NCI-H1048 (cell line): ENCODE measurements around the gene TCEAL6.
"Not testable (repeated sequence)": the region's sequence is repeated elsewhere in the genome, so short reads cannot be mapped to it uniquely, and the experiment has no call there.

Experiments
- DNase-seq: peaks from one replicate; lab custom pipeline; 2025; lab: John Stamatoyannopoulos, UW

TCEAL6 gene

GRCh38 chrX:102142274-102142673, at the start of gene TCEAL6:
TCEAL6 (minus strand) TSS chrX:102142481.
- DNase-seq, result not testable (repeated sequence)

- DNase-seq, result no peak
These were observed 43.9 kb upstream of the TCEAL6 start for GRCh38 chrX:102185967-102186720.

DNA sequence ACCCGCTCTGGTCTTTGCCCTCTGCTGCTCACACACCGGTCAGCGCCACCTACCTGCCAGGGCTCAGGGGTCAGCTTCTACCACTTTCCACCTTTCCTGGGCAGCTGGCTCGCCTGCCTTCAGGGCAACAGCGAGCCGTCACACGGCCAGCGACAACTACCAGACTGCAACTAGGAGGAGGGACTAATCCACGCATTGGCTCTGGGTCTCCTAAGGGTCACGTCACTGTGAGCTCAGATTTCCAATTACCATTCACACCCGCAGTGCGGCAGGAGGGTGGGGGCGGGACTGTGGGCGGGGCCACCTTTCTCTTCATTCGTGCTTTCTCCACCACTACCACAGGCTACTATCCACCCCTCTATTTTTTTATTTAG, 13.5 kb upstream of the TCEAL6 start, which contains the start of gene BEX5:
BEX5 (minus strand) TSS at position 172 of the 374 bp plus-strand sequence. CDS start 1,712 bp downstream, outside the sequence.
- DNase-seq, result peak; percentile 45

DNA sequence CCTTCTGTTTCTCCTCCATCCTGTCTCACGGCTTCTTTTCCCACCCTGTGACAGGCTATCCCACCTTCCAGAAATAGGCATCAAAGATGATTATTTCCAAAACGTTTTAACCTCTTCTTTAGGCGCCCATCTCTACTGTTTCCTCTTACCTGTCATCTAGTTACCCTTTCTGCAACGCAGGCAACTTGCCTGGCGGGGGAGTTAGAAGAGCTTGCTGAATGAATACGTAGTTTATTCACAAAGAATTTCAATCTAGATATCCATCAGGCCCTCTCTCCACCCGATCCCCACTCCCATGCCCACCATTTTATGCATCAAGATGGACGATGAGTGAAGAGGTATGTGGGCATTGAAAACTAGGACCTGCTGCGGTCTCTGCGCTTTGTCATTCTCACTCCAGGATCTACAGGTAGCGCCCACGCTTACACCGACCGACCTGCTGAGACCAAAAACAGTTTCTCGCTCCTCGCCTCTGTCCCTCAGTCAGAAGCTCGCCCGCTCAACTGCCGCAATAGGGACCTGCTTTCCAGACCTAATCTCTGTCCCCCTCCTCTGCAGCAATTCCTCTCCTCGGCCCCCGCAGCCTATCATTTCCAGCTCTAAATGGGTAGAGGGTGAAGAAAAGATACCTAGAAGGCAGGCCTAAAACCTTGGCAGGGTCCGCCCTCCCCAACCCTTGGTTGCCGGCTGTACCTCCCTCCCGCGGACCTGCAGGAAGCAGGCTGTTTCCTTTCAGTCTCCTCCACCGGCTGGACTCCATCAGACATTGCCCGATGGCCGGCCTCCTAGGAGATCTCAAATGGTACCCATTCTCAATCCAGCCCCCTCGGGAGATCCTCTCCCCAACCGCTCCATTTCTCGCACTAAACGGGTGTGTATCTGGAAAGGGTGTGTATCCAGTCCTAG, 12.9 kb upstream of the TCEAL6 start:
- DNase-seq, result no peak

- DNase-seq, result no peak
These were observed 12.1 kb upstream of the TCEAL6 start for GRCh38 chrX:102154218-102154860.

DNA sequence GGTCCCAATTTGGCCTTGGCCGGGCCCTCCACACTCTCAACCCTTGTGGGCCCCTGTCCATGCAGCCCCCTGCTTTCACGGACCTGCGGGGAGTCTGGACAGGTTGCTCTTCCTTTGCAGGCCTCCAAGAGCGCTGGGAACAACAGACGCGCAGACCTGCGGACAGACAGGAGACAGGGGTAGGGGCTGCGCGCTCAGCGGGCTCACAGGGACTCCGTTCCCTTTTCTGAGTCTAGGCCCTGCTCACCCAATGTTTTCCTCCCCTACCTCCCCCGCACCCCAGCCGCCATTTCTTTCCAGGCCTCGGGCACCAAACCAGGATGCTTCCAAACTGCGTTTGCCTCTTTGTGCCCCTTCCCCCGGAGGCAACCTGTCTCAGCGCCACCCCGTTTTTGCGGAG, 650 bp downstream of the TCEAL6 start:
- not testable (repeated sequence) for DNase-seq

GRCh38 chrX:102140876-102141275, 1.4 kb downstream of the TCEAL6 start:
- not testable (repeated sequence) for DNase-seq

- no peak for DNase-seq
These were observed 4.2 kb downstream of the TCEAL6 start for GRCh38 chrX:102138064-102138463.

DNA sequence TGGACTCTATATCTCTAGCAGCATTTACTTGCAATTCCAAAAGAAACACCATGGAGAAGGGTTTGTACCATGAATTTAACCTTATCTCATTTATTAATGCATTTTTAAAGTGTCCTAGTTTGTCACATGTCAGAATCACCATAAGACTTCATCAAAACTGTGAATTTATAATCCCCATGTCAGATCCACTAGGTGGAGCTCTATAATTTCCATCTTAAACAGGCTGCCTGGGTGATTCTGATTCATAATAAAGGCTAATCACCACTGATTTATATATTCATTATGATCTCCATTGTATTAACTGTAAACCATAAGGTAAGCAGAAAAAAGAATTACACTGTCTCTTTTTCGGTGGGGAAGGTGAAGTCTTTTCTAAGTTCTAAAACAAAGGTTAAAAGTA, 12.8 kb downstream of the TCEAL6 start:
- no peak for DNase-seq

DNA sequence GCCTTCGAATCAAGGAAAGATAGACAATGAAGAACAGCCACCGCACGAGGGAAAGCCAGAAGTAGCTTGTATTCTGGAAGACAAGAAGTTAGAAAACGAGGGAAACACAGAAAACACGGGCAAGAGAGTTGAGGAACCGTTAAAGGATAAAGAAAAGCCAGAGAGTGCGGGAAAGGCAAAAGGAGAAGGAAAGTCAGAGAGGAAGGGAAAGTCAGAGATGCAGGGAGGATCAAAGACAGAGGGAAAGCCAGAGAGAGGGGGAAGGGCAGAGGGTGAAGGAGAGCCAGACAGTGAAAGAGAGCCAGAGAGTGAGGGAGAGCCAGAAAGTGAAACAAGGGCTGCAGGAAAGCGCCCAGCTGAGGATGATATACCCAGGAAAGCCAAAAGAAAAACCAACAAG, 15.4 kb downstream of the TCEAL6 start:
- DNase-seq, result no peak

DNA sequence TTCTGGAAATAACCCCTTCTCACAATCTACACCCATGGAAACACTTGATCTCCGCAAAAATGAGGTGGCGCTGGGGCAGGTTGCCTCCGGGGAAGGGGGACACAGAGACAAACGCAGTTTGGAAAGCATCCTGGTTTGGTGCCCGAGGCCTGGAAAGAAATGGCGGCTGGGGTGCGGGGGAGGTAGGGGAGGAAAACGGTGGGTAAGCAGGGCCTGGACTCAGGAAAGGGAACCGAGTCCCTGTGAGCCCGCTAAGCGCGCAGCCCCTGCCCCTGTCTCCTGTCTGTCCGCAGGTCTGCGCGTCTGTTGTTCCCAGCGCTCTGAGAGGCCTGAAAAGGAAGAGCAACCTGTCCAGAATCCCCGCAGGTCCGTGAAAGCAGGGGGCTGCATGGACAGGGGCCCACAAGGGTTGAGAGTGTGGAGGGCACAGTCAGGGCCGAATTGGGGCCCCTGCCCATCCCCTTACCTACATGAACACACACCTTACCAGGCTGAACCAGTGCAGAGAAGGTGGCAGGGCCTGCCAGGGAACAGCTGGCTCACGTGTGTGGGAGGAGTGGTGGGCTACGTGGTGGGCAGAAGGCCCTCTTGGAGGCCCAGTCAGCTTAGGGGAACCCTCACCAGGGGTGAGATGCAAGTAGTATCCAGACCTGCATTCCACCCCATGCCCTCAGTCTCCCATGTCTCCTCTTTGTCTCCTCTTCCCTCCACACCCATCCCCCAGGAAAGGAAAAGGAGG, 16.0 kb downstream of the TCEAL6 start:
- not testable (repeated sequence) for DNase-seq

DNA sequence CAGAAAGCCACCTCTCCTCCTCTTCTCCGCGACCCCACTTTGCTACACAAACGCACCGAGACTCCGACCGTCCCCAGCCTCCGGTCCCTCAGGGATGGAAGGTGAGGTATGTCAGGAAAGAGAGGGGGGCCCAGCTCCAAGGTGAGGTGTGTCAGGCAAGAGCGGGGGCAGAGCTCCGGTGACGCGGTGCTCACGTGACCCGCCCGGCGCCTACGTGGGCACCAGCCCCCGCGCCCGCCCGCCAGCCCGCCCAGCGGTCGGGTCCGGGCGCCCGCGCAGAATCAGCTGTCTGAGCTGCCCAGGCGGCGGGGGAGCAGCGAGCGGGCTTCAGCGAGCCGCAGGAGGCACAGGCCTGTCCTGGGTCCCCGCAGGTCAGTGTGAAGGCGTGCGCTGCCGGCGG, 16.8 kb downstream of the TCEAL6 start, which contains the start of gene TCEAL2:
TCEAL2 (plus strand) TSS at position 244 of the 400 bp plus-strand sequence. CDS start 1,152 bp downstream, outside the sequence.
- not testable (repeated sequence) for DNase-seq

GRCh38 chrX:102125014-102125413, 17.3 kb downstream of the TCEAL6 start:
- DNase-seq, result not testable (repeated sequence)

DNA sequence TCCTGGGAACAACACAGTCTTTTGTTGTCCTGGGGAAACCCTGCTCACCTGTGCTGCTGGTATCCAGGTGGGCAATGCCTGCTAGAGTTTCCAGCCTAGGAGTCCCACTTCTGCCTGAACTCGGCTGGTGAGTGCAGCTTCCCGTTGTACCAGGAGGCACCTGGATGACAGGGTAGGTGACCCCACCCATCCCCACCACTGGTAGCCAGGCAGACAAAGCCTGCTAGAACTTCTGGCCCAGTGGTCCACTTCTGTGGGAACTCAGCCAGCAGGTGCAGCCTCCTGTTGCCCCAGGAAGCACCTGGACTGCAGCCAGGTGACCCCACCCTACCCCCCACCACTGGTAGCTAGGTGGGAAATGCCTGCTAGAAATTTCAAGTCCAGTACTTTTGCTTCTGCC, 26.5 kb downstream of the TCEAL6 start:
- no peak for DNase-seq

DNA sequence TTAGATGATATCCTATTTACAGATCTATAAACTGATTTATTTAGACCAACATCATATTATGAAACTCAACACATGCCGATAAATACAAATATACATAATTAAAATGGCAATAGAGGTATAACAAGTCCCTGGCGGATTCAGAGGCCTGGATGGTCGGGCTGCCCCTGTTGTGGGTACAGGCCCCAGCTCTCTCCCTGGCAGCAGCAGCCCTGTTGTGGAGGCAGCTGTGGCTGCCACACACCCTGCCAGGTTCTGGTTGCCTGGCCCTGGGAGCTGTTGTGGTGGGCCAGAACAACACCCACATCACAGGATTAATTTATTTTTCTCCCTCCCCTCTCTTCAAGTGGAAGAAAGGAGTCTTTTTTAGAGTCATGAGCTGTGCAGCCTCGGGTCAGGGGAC, 28.9 kb downstream of the TCEAL6 start:
- DNase-seq, result no peak
